Activated CD4-positive, alpha-beta memory T cell treated with anti-CD3 and anti-CD28 coated beads for 36 hours (primary cell): ENCODE measurements around the gene CACNA1C. TPM values are rescaled to one million over a fixed set of nuclear protein-coding genes. Genes with fewer than 3 reads are reported as not detected.

ENCODE experiments used
- CTCF ChIA-PET: fragments of 350-600 bp; sonication (Branson Sonifier 250); formaldehyde crosslinking; loops from one replicate; lab custom pipeline; 2021; ENCODE audit warnings: antibody characterized with exemption, inconsistent platforms; lab: Charles Lee
- POLR2A ChIA-PET: fragments of 350-600 bp; sonication (Branson Sonifier 250); formaldehyde crosslinking; loops from one replicate; lab custom pipeline; 2021; ENCODE audit warnings: antibody characterized with exemption; lab: Charles Lee
- DNase-seq: peaks from one replicate; pipeline ENCODE4 v3.0.0-alpha.2; 2020
- H3K27ac Mint-ChIP-seq: one replicate; pipeline ENCODE4 v1.8.0; 2021; ENCODE audit warnings: mixed read lengths
- H3K27me3 Mint-ChIP-seq: one replicate; pipeline ENCODE4 v1.8.0; 2021; ENCODE audit warnings: mixed read lengths
- H3K36me3 Mint-ChIP-seq: one replicate; pipeline ENCODE4 v1.8.0; 2021; ENCODE audit warnings: mixed read lengths
- H3K4me1 Mint-ChIP-seq: one replicate; pipeline ENCODE4 v1.8.0; 2021; ENCODE audit warnings: low read depth, mixed read lengths
- H3K4me3 Mint-ChIP-seq: one replicate; pipeline ENCODE4 v1.8.0; 2021; ENCODE audit warnings: mild to moderate bottlenecking, mixed read lengths
- H3K9me3 Mint-ChIP-seq: one replicate; pipeline ENCODE4 v1.8.0; 2021; ENCODE audit warnings: mixed read lengths
- intact Hi-C: fragments of 100-400 bp; cut with micrococcal nuclease; formaldehyde crosslinking; loops from one replicate; pipeline ENCODE4 v1.15.1; 2023
- total RNA-seq, 2 experiments: library from RNA; stranded (reverse); gene quantifications; one replicate each; pipeline ENCODE4 v1.2.3, GENCODE V29; 2021

The CACNA1C gene
- total RNA-seq, 2 experiments from 2014 or later = 0.07 to 0.12 TPM

- intact Hi-C loops = no loop called here
Observed at GRCh38 chr12:2108975-2109671, 56.3 kb downstream of the CACNA1C start.

GRCh38 chr12:2110127-2110526, 57.3 kb downstream of the CACNA1C start:
- H3K27ac Mint-ChIP-seq = no peak overlapping the region
- no peaks in the 10 kb centered on the region for H3K9me3 Mint-ChIP-seq
- no peak overlapping the region for H3K4me3 Mint-ChIP-seq
- intact Hi-C loops = no loop called here
- CTCF ChIA-PET = no interaction called here
- POLR2A ChIA-PET = no interaction called here
- no peaks in the 10 kb centered on the region for H3K4me1 Mint-ChIP-seq
- H3K27me3 Mint-ChIP-seq = peaks cover 3% of the 10 kb centered on the region
- H3K36me3 Mint-ChIP-seq = no peaks in the 10 kb centered on the region
- no peak for DNase-seq

More at GRCh38 chr12:2108975-2109671, 56.3 kb downstream of the CACNA1C start:
- ChIA-PET POLR2A (no interaction called here), CTCF (no interaction called here)
- Mint-ChIP-seq H3K4me3 (no peak overlapping the region), H3K27me3 (peaks cover 3% of the 10 kb centered on the region), H3K27ac (no peak overlapping the region), H3K9me3 (no peaks in the 10 kb centered on the region), H3K36me3 (no peaks in the 10 kb centered on the region), H3K4me1 (no peaks in the 10 kb centered on the region)
- no peak for DNase-seq

- peaks cover 3% of the 10 kb centered on the region for H3K27me3 Mint-ChIP-seq
- intact Hi-C loops = no loop called here
- no peaks in the 10 kb centered on the region for H3K36me3 Mint-ChIP-seq
- H3K9me3 Mint-ChIP-seq = no peaks in the 10 kb centered on the region
- no peak overlapping the region for H3K4me3 Mint-ChIP-seq
- H3K4me1 Mint-ChIP-seq = no peaks in the 10 kb centered on the region
- CTCF ChIA-PET = no interaction called here
- POLR2A ChIA-PET = no interaction called here
- no peak for DNase-seq
- no peak overlapping the region for H3K27ac Mint-ChIP-seq
Observed at GRCh38 chr12:2110849-2111566, 58.2 kb downstream of the CACNA1C start.

- no peaks in the 10 kb centered on the region for H3K4me1 Mint-ChIP-seq
- CTCF ChIA-PET = no interaction called here
- no peak for DNase-seq
- H3K9me3 Mint-ChIP-seq = no peaks in the 10 kb centered on the region
- H3K27me3 Mint-ChIP-seq = peaks cover 3% of the 10 kb centered on the region
- H3K27ac Mint-ChIP-seq = no peak overlapping the region
- H3K36me3 Mint-ChIP-seq = no peaks in the 10 kb centered on the region
- intact Hi-C loops = no loop called here
- POLR2A ChIA-PET = no interaction called here
- no peak overlapping the region for H3K4me3 Mint-ChIP-seq
Observed at GRCh38 chr12:2111826-2112225, 59.0 kb downstream of the CACNA1C start.

- H3K4me1 Mint-ChIP-seq = no peaks in the 10 kb centered on the region
- no peaks in the 10 kb centered on the region for H3K9me3 Mint-ChIP-seq
- POLR2A ChIA-PET = no interaction called here
- H3K27me3 Mint-ChIP-seq = peaks cover 3% of the 10 kb centered on the region
- intact Hi-C loops = no loop called here
- CTCF ChIA-PET = no interaction called here
- no peaks in the 10 kb centered on the region for H3K36me3 Mint-ChIP-seq
- H3K4me3 Mint-ChIP-seq = no peak overlapping the region
- DNase-seq = no peak
- H3K27ac Mint-ChIP-seq = no peak overlapping the region
Observed at GRCh38 chr12:2112401-2112800, 59.6 kb downstream of the CACNA1C start.

GRCh38 chr12:2113119-2113912, 60.5 kb downstream of the CACNA1C start:
- ChIA-PET CTCF (no interaction called here), POLR2A (no interaction called here)
- Mint-ChIP-seq H3K4me3 (no peak overlapping the region), H3K9me3 (no peaks in the 10 kb centered on the region), H3K36me3 (no peaks in the 10 kb centered on the region), H3K27ac (no peak overlapping the region), H3K27me3 (no peaks in the 10 kb centered on the region), H3K4me1 (no peaks in the 10 kb centered on the region)
- DNase-seq = no peak
- intact Hi-C loops = no loop called here

- intact Hi-C loops = no loop called here
- H3K27ac Mint-ChIP-seq = no peak overlapping the region
- H3K9me3 Mint-ChIP-seq = no peaks in the 10 kb centered on the region
- ChIA-PET POLR2A (no interaction called here), CTCF (no interaction called here)
- no peaks in the 10 kb centered on the region for H3K4me1 Mint-ChIP-seq
- no peaks in the 10 kb centered on the region for H3K27me3 Mint-ChIP-seq
- H3K36me3 Mint-ChIP-seq = no peaks in the 10 kb centered on the region
- no peak overlapping the region for H3K4me3 Mint-ChIP-seq
- no peak for DNase-seq
Observed at GRCh38 chr12:2114071-2114470, 61.3 kb downstream of the CACNA1C start.

GRCh38 chr12:2115101-2115845, 62.5 kb downstream of the CACNA1C start:
- Mint-ChIP-seq H3K27ac (no peak overlapping the region), H3K4me3 (no peak overlapping the region), H3K27me3 (no peaks in the 10 kb centered on the region), H3K36me3 (no peaks in the 10 kb centered on the region), H3K4me1 (no peaks in the 10 kb centered on the region), H3K9me3 (no peaks in the 10 kb centered on the region)
- no peak for DNase-seq
- ChIA-PET POLR2A (no interaction called here), CTCF (no interaction called here)
- intact Hi-C loops = no loop called here

- Mint-ChIP-seq H3K27me3 (peaks cover 2% of the 10 kb centered on the region), H3K36me3 (no peaks in the 10 kb centered on the region), H3K9me3 (no peaks in the 10 kb centered on the region), H3K27ac (no peak overlapping the region), H3K4me1 (no peaks in the 10 kb centered on the region), H3K4me3 (no peak overlapping the region)
- no peak for DNase-seq
- ChIA-PET POLR2A (no interaction called here), CTCF (no interaction called here)
- intact Hi-C loops = no loop called here
Observed at GRCh38 chr12:2117541-2117940, 64.8 kb downstream of the CACNA1C start.

GRCh38 chr12:2118061-2118460, 65.3 kb downstream of the CACNA1C start:
- no peak for DNase-seq
- Mint-ChIP-seq H3K4me1 (no peaks in the 10 kb centered on the region), H3K27ac (no peak overlapping the region), H3K27me3 (peaks cover 2% of the 10 kb centered on the region), H3K36me3 (no peaks in the 10 kb centered on the region), H3K4me3 (no peak overlapping the region), H3K9me3 (no peaks in the 10 kb centered on the region)
- POLR2A ChIA-PET = no interaction called here
- intact Hi-C loops = no loop called here
- CTCF ChIA-PET = no interaction called here

- ChIA-PET POLR2A (no interaction called here), CTCF (no interaction called here)
- no peaks in the 10 kb centered on the region for H3K9me3 Mint-ChIP-seq
- peaks cover 2% of the 10 kb centered on the region for H3K27me3 Mint-ChIP-seq
- intact Hi-C loops = no loop called here
- no peak overlapping the region for H3K4me3 Mint-ChIP-seq
- no peaks in the 10 kb centered on the region for H3K36me3 Mint-ChIP-seq
- no peak for DNase-seq
- H3K27ac Mint-ChIP-seq = no peak overlapping the region
- H3K4me1 Mint-ChIP-seq = no peaks in the 10 kb centered on the region
Observed at GRCh38 chr12:2118481-2119255, 65.9 kb downstream of the CACNA1C start.
